HG03457 (cell line): ENCODE measurements around the gene IGFALS.

Source experiments
- ATAC-seq: cut with Tn5 transposase; IDR thresholded peaks from one replicate; pipeline ENCODE4 v1.9.1; 2021; ENCODE audit warnings: moderate number of reproducible peaks; ENCODE audit not compliant: unreplicated experiment

The IGFALS gene

GRCh38 chr16:1745900-1746692 lies 47.4 kb downstream of the IGFALS start:
- no peak for ATAC-seq

DNA sequence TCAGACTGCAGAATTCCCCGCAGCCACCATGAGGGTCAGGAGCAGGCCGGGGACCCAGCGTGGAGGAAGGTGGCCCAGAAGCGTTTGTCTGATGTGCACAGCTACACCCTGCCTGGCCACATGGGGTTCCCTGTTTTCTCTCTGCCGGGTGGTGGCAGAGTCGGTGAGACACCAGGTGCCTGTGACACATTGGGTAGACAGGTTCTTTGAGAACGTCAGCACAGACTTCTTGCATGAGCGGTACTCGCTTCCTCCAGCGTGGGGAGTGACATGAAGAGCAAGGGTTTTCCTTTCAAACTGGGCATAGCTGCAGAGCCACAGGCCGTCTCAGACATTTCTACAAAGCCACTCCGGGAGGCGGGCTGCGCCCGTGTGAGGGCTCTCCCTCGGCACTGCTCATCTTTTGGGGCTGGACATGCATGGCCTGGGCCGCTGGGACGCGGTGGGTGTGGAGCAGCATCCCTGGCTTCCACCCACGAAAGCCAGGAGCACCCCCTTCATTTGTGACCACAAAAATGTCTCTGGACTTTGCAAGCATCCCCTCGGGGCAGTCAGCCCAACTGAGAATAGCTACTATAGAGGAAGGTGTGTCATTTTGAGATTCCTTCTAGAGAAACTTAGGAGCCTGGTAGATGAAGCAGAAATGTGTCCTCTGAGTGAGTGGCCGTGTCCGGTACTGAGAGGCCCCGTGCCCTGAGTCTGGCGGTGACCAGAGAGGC lies 48.2 kb downstream of the IGFALS start:
- no peak for ATAC-seq

GRCh38 chr16:1744338-1744840 lies 49.1 kb downstream of the IGFALS start:
- no peak for ATAC-seq

GRCh38 chr16:1743376-1744337 lies 49.8 kb downstream of the IGFALS start:
- ATAC-seq, result no peak

DNA sequence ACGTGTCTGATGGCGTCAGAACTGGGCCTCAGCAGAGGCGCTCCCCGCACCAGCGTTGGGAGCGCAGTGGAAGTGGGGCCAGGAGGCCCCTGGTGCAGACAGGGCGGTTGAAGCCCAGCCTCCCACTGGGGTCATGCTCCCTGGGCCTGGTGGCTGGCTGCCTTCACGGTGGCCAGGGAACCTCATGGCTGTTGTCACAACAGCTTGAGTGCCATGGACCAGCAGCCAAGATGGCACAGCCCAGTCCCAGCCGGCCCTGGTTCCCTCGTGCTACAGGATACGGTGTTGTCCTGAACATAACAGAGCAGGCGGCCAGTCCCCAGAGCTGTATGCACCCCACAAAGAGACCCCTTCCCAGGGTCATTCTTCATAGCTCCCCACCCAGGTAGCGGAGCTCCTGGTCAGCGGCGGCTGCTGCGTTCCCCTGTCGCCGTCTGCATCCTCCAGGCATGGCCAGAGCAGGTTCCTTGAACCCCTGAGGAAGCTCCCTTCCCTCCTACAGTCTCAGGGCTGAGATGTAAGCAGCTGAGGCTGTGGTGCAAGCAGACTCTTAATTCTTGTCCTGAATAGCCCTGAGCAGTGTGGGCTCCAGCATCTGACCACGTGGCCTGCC lies 51.8 kb downstream of the IGFALS start:
- no peak for ATAC-seq

GRCh38 chr16:1740781-1741490 lies 52.6 kb downstream of the IGFALS start:
- no peak for ATAC-seq
